Measurements from ENCODE around the gene IGFL2.

DNA sequence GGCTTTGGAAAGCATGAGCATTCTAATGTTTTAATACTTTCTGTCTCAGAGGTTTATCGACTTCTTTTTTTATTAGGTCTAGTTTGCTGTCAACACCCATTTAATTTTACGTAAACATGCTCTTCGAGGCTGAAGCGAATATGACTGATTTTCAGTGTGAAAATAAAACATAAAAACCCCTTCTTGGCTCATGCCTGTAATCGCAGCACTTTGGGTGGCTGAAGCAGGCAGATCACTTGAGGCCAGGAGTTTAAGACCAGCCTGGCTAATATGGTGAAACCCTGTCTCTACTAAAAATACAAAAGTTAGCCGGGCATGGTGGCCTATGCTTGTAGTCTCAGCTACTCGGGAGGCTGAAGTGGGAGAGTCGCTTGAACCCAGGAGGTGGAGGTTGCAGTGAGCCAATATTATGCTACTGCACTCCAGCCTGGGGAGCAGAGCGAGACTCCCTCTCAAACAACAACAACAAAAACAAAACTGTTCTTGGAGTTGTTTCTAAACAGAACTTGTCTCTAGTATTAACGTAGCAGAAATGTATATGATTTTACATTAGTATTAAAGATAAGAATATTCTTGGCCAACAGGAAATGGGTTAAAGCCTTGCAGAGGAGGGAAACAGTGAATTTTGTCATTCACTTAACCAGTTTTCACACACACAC, 16.4 kb upstream of the IGFL2 start:
- TF ChIP-seq POLR2A (IDR thresholded peaks at IDR 0.05; ENCODE audit: low read depth, low read length) (no peak), SMC3 (IDR thresholded peaks at IDR 0.05; ENCODE audit: low read depth, low read length) (no peak), RCOR1 (IDR thresholded peaks at IDR 0.05; ENCODE audit: insufficient replicate concordance, low read length) (no peak)
- TF ChIP-seq, protein P1, sequence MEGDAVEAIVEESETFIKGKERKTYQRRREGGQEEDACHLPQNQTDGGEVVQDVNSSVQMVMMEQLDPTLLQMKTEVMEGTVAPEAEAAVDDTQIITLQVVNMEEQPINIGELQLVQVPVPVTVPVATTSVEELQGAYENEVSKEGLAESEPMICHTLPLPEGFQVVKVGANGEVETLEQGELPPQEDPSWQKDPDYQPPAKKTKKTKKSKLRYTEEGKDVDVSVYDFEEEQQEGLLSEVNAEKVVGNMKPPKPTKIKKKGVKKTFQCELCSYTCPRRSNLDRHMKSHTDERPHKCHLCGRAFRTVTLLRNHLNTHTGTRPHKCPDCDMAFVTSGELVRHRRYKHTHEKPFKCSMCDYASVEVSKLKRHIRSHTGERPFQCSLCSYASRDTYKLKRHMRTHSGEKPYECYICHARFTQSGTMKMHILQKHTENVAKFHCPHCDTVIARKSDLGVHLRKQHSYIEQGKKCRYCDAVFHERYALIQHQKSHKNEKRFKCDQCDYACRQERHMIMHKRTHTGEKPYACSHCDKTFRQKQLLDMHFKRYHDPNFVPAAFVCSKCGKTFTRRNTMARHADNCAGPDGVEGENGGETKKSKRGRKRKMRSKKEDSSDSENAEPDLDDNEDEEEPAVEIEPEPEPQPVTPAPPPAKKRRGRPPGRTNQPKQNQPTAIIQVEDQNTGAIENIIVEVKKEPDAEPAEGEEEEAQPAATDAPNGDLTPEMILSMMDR (conservative IDR thresholded peaks at IDR 0.05; ENCODE audit: low read depth, low read length) = no peak

Data from IMR-90 (cell line).